Transverse colon (tissue), 4 donors: ENCODE data around the gene XYLT1. TPM values are rescaled to one million over a fixed set of nuclear protein-coding genes. Genes with fewer than 3 reads are reported as not detected.

ENCODE experiments used
- DNase-seq: peaks from one replicate; pipeline ENCODE4 v3.0.0-alpha.2; 2019
- H3K27ac ChIP-seq, 4 donors: fragments of 200-600 bp; sonication (generic); 2 replicates each; pipeline ENCODE4 v1.5.1; 2016 to 2018; ENCODE audit warnings: inconsistent platforms in 4 of 4
- H3K27me3 ChIP-seq: fragments of 200-600 bp; sonication (generic); 2 replicates; pipeline ENCODE4 v1.5.1; 2017; ENCODE audit warnings: inconsistent platforms
- H3K36me3 ChIP-seq, 4 donors: fragments of 200-600 bp; sonication (generic); 2 replicates each; pipeline ENCODE4 v1.5.1; 2017 to 2019; ENCODE audit warnings: inconsistent platforms in 4 of 4
- H3K4me1 ChIP-seq, 4 donors: fragments of 200-600 bp; sonication (generic); 2 replicates each; pipeline ENCODE4 v1.5.1; 2017 to 2020; ENCODE audit warnings: inconsistent platforms in 4 of 4
- H3K4me3 ChIP-seq, 4 donors: fragments of 200-600 bp; sonication (generic); 1 replicate in 1 of 4; 2 replicates in 3 of 4; pipeline versions ENCODE4 v1.5.1 to v1.6.1; 2017 to 2019; ENCODE audit warnings: inconsistent platforms in 4 of 4
- H3K9me3 ChIP-seq, 2 donors: fragments of 200-600 bp; sonication (generic); 2 replicates each; pipeline ENCODE4 v1.5.1; 2017 to 2019; ENCODE audit warnings: inconsistent platforms in 2 of 2
- EP300 ChIP-seq: sonication (generic); formaldehyde crosslinking; IDR thresholded peaks from one replicate; pipeline ENCODE4 v1.6.1; 2017; ENCODE audit warnings: antibody characterized with exemption, low read depth
- POLR2A ChIP-seq: fragments of 450-650 bp; IDR thresholded peaks from one replicate; pipeline ENCODE4 v1.6.1; 2016; ENCODE audit warnings: antibody characterized with exemption, mild to moderate bottlenecking, moderate library complexity
- POLR2AphosphoS5 ChIP-seq, 3 donors: sonication (generic); formaldehyde crosslinking; IDR thresholded peaks; one replicate each; pipeline ENCODE4 v1.6.1; 2016; ENCODE audit warnings: antibody characterized with exemption in 3 of 3
- WGBS, 2 donors: methylation state at CpG; one replicate each; pipeline ENCODE4 v1.1.5; 2018; ENCODE audit warnings: low coverage in 1 of 2; 5-methylcytosine and 5-hydroxymethylcytosine counted together
- in situ Hi-C, 4 donors: fragments of 200-750 bp; cut with MboI; loops; one replicate each; pipeline versions ENCODE4 v1.15.0 to v1.15.1; 2017; ENCODE audit warnings: low sequenced_read_pairs in 3 of 4, low pct_ligation_motif_present in 1 of 4, low pct_unique_long_range_greater_than_20kb in 1 of 4
- intact Hi-C: fragments of 100-400 bp; cut with DNase I; formaldehyde crosslinking; loops from one replicate; pipeline ENCODE4 v1.15.1; 2023; ENCODE audit warnings: low total_unique reads
- total RNA-seq, 4 donors: library from RNA; depleted of rRNA; stranded (reverse); fragments of >200 nt; gene quantifications; one replicate each; pipeline ENCODE4 v1.1.0, GENCODE V29; 2016
- TF ChIP-seq, protein P1 (sequence below), 5 experiments: fragments of 200-600 bp in 3 of 5; fragments of 450-650 bp in 2 of 5; sonication (generic) in 3 of 5; IDR thresholded peaks; 1 replicate in 2 of 5; 2 replicates in 3 of 5; pipeline ENCODE4 v1.5.1; 2016 to 2017; ENCODE audit warnings: antibody characterized with exemption in 5 of 5, inconsistent platforms in 3 of 5, mild to moderate bottlenecking in 2 of 5, moderate library complexity in 1 of 5

Gene XYLT1
- total RNA-seq, 4 donors from 2014 or later, result 22.3 to 44.6 (median 39.4) TPM

DNA sequence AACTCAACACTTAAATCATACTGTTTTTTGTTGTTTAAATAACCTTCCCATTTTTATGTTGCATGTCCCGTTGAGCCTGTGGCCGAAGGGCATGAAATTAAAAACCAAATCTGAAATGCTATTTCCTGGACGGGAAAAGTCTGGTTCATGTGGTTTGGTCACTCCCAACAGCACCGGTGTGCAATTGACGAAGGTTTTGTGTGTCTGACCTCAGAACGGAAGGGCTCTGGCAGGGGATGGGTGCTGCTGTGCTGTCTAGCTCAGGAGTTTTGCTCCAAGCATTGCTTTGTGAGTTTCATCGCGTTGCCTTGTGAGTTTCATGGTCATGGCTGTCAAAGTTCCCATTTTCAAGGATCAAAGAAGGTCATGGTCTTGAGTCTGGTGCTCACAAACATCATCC lies 363.3 kb downstream of the XYLT1 start:
- intact Hi-C loops, result no loop called here
- no peak for DNase-seq
- Histone ChIP-seq H3K4me3 (no peak overlapping the region), H3K27me3 (no peaks in the 10 kb centered on the region), H3K4me1 (no peaks in the 10 kb centered on the region), H3K27ac (no peak overlapping the region), H3K9me3 (no peaks in the 10 kb centered on the region), H3K36me3 (no peaks in the 10 kb centered on the region)
- in situ Hi-C loops, result no loop called here
- TF ChIP-seq, protein P1, sequence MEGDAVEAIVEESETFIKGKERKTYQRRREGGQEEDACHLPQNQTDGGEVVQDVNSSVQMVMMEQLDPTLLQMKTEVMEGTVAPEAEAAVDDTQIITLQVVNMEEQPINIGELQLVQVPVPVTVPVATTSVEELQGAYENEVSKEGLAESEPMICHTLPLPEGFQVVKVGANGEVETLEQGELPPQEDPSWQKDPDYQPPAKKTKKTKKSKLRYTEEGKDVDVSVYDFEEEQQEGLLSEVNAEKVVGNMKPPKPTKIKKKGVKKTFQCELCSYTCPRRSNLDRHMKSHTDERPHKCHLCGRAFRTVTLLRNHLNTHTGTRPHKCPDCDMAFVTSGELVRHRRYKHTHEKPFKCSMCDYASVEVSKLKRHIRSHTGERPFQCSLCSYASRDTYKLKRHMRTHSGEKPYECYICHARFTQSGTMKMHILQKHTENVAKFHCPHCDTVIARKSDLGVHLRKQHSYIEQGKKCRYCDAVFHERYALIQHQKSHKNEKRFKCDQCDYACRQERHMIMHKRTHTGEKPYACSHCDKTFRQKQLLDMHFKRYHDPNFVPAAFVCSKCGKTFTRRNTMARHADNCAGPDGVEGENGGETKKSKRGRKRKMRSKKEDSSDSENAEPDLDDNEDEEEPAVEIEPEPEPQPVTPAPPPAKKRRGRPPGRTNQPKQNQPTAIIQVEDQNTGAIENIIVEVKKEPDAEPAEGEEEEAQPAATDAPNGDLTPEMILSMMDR (IDR thresholded peaks at IDR 0.05), result no peak
- WGBS, 2 donors, result 88% methylated on average over 8 of the region's 8 CpGs; no CpG with 5 or more reads in 1 of the 2 donors

DNA sequence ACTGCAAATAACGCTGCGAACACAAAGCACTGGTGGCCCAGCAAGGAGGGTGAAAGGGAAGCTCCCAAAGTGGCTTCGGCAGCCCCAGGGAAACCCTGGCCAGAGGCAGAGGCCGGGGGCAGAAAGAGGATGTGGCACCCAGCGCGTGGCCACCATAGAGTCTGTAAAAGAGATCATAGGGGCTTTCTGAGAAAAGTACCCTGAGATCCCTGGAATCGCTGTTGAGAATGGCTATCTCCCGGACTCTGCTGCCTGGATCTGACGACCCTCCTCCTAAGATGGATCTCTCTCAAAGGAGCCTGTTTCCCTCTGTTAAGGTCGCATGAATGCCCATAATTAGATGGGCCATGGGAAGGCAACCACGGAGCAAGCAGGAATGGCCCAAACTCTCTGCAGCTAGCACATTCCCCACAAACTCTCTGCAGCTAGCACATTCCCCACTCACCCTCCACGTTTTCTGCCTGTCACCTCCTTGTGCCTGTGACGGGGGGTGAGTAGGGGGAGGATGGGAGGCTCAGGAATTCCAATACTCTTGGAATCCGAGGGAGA lies 364.4 kb downstream of the XYLT1 start:
- 78% methylated on average over 14 of the region's 14 CpGs; no CpG with 5 or more reads in 1 of the 2 donors for WGBS, 2 donors

DNA sequence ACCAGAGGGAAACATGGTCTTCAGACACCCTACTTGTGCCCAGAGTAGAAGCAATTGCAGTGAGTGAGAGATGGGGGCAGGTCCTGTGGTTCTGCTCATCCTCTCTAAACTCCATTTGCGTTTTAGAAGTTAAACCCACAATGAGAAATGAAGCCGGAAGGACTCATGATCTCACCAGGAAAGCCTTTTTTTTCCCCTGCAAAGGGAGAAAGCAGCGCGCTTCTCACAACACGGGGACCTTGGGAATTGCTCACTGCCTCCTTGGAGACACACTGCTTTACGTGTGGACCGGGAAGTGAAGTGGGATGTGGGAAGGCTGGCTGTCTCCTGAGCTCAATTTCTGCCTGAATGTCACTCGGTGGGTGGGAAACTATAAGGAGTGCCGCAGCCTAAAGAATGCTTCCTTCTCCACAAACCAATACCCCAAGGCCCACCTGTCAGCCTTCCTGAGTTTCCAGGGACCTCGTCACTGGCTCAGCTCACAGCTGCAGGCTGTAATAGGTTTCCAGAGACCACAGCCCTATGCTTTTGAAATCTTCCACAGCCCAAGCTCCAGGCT lies 365.4 kb downstream of the XYLT1 start:
- intact Hi-C loops, result no loop called here
- WGBS, 2 donors, result 75 to 100% methylated on average over 1 to 10 of the region's 10 CpGs
- H3K4me1 ChIP-seq, result no peaks in the 10 kb centered on the region
- no peaks in the 10 kb centered on the region for H3K27me3 ChIP-seq
- in situ Hi-C loops, result no loop called here
- no peak for DNase-seq
- no peaks in the 10 kb centered on the region for H3K36me3 ChIP-seq
- no peaks in the 10 kb centered on the region for H3K9me3 ChIP-seq
- no peak overlapping the region for H3K4me3 ChIP-seq
- no peak overlapping the region for H3K27ac ChIP-seq
- TF ChIP-seq EP300 (no peak), POLR2A (no peak), POLR2AphosphoS5 (IDR thresholded peaks at IDR 0.05) (no peak)
- TF ChIP-seq, protein P1 (IDR thresholded peaks at IDR 0.05), result no peak

More for the DNA sequence above, 364.4 kb downstream of the XYLT1 start:
- no peak overlapping the region for H3K4me3 ChIP-seq
- DNase-seq, result no peak
- intact Hi-C loops (no loop called here), in situ Hi-C loops (no loop called here)
- H3K27me3 ChIP-seq, result no peaks in the 10 kb centered on the region
- no peaks in the 10 kb centered on the region for H3K9me3 ChIP-seq
- no peak overlapping the region for H3K27ac ChIP-seq
- TF ChIP-seq POLR2AphosphoS5 (IDR thresholded peaks at IDR 0.05) (no peak), EP300 (no peak), POLR2A (no peak)
- TF ChIP-seq, protein P1 (IDR thresholded peaks at IDR 0.05), result no peak
- H3K36me3 ChIP-seq, result no peaks in the 10 kb centered on the region
- H3K4me1 ChIP-seq, result no peaks in the 10 kb centered on the region

DNA sequence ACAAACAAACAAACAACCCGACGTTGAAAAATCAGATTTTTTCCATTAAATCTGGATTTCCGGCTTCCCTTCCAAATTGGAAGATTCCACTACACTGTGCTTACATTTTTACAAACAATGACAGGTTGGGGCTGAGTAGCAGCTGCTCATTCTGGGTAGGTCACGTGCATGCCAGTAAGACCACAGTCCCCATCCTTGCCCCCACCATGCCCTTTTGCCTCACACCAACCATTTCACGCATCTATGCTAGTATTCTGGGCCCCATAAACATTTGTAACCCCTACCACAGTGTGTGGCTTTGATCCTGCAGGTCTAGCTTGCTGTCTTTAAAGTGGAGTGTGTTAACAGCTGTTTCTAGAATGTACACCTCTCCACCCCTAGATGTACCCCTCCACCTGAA lies 366.1 kb downstream of the XYLT1 start:
- H3K36me3 ChIP-seq, result no peaks in the 10 kb centered on the region
- TF ChIP-seq POLR2AphosphoS5 (IDR thresholded peaks at IDR 0.05) (no peak), POLR2A (no peak), EP300 (no peak)
- TF ChIP-seq, protein P1 (IDR thresholded peaks at IDR 0.05), result no peak
- WGBS, 2 donors, result 72 to 86% methylated on average over 5 of the region's 5 CpGs
- DNase-seq, result no peak
- intact Hi-C loops (no loop called here), in situ Hi-C loops (no loop called here)
- no peak overlapping the region for H3K27ac ChIP-seq
- no peaks in the 10 kb centered on the region for H3K27me3 ChIP-seq
- no peak overlapping the region for H3K4me3 ChIP-seq
- no peaks in the 10 kb centered on the region for H3K9me3 ChIP-seq
- no peaks in the 10 kb centered on the region for H3K4me1 ChIP-seq
